ENCODE measurements around the gene ADRA2B. TPM values are rescaled to one million over a fixed set of nuclear protein-coding genes. Genes with fewer than 3 reads are reported as not detected.
A peak's percentile ranks its signal among the peaks of the same experiment; 100 is the strongest.
"Not testable (repeated sequence)": the region's sequence is repeated elsewhere in the genome, so short reads cannot be mapped to it uniquely, and the experiment has no call there.

Gene ADRA2B
- total and polyA plus RNA-seq, 12 donors: 0.95 to 12.9 (median 3.3) TPM

- Histone ChIP-seq H3K4me3 (no peak overlapping the region), H3K9me3 (replicated peaks in 1 of 3) (no peaks in the 10 kb centered on the region), H3K36me3 (replicated peaks in 1 of 2) (no peaks in the 10 kb centered on the region), H3K4me1 (replicated peaks in 1 of 2) (no peaks in the 10 kb centered on the region), H3K27ac (peak overlapping the region in 1 of 5 donors; percentile 2), H3K27me3 (no peaks in the 10 kb centered on the region)
- TF ChIP-seq CTCF (IDR thresholded peaks at IDR 0.05) (no peak), POLR2A (IDR thresholded peaks at IDR 0.05) (no peak)
- intact Hi-C loops (cut with DNase I): no loop called here
- DNase-seq: no peak
- 81 to 94% (median 92%) methylated on average over 2 to 5 of the region's 5 CpGs for WGBS, 4 donors
Measured at GRCh38 chr2:96163415-96163767, 47.0 kb upstream of the ADRA2B start.

- Histone ChIP-seq H3K27me3 (no peaks in the 10 kb centered on the region), H3K36me3 (replicated peaks in 1 of 2) (no peaks in the 10 kb centered on the region), H3K9me3 (replicated peaks in 1 of 3) (no peaks in the 10 kb centered on the region), H3K4me1 (replicated peaks in 1 of 2) (no peaks in the 10 kb centered on the region), H3K4me3 (no peak overlapping the region), H3K27ac (no peak overlapping the region)
- WGBS, 4 donors: 70 to 85% (median 76%) methylated on average over 5 of the region's 5 CpGs
- TF ChIP-seq POLR2A (IDR thresholded peaks at IDR 0.05) (no peak), CTCF (IDR thresholded peaks at IDR 0.05) (no peak)
- DNase-seq: no peak
- intact Hi-C loops (cut with DNase I): no loop called here
Measured at GRCh38 chr2:96161898-96162297, 45.5 kb upstream of the ADRA2B start.

- H3K4me1 ChIP-seq (replicated peaks in 1 of 2); DNase-seq; intact Hi-C loops (cut with DNase I); H3K4me3 ChIP-seq; H3K36me3 ChIP-seq (replicated peaks in 1 of 2); H3K27ac ChIP-seq; H3K9me3 ChIP-seq (replicated peaks in 1 of 3); H3K27me3 ChIP-seq: not testable (repeated sequence)
- 87 to 94% (median 92%) methylated on average over 5 of the region's 5 CpGs for WGBS, 4 donors
Measured at GRCh38 chr2:96160366-96160765, 44.0 kb upstream of the ADRA2B start.

DNA sequence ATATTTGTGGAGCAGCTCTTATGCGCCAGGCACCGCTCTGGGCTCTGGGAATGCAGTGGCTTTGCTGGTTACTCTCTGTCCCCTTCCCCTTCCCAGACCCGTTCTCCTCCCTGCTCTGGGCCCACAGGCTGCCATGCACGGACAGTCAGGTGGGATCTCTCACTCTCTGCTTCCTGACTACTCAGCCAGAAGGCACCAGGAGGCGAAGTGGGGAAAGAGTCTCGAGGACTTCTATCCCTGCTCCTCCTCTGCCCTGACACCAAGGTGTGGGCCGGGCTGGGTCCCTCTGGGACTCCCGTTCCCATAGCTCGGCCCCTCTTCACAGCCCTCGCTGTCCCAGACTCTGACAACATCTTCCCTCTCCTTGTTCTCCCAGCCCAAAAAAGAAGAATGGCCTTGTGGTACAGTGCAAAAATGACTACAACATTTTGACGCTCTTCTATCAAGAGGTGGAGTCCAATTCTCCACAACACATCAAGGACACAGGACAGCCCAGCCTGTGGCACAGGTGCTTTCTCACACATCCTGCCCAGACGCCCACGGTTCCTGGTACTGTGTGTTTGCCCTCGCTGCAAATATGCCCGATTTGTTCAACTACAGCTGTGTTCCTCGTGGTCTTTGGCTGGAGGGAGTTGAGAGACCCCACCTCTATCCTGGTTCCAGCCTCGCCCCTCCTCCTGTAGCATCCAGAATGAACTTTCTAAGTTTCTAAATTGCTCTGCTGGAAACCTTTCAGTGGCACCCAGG, 42.9 kb upstream of the ADRA2B start:
- intact Hi-C loops (cut with DNase I): no loop called here
- no peak for DNase-seq
- WGBS, 4 donors: 82 to 90% (median 89%) methylated on average over 17 of the region's 17 CpGs
- Histone ChIP-seq H3K4me1 (replicated peaks in 1 of 2) (no peaks in the 10 kb centered on the region), H3K4me3 (no peak overlapping the region), H3K27me3 (no peaks in the 10 kb centered on the region), H3K27ac (no peak overlapping the region), H3K36me3 (replicated peaks in 1 of 2) (no peaks in the 10 kb centered on the region), H3K9me3 (replicated peaks in 1 of 3) (no peaks in the 10 kb centered on the region)
- no peak for TF ChIP-seq POLR2A (IDR thresholded peaks at IDR 0.05)
- TF ChIP-seq CTCF (IDR thresholded peaks at IDR 0.05): no peak

DNA sequence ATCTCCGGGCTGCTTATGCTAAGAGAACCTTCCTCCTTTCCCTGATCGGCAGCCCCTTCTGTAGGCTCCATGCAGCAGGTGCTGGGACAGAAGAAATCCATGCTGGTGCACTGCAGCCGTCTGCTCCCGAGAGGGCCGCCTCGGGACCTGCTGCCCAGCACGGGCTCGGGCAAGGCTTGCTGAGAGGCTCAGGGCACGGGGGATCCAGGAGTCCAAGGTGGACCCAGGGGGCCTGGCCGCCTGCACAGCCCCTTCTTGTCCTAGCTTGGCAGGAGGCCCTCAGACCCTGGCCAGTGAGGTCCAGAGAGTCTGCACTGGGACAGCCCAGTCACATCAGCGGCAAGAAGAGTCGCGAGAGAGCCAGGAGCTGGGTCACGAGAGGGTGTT, 42.2 kb upstream of the ADRA2B start:
- H3K27me3 ChIP-seq: no peaks in the 10 kb centered on the region
- no peak for DNase-seq
- H3K36me3 ChIP-seq (replicated peaks in 1 of 2): no peaks in the 10 kb centered on the region
- 70 to 90% (median 84%) methylated on average over 5 to 14 of the region's 14 CpGs for WGBS, 4 donors
- intact Hi-C loops (cut with DNase I): no loop called here
- no peak overlapping the region for H3K27ac ChIP-seq
- TF ChIP-seq CTCF (IDR thresholded peaks at IDR 0.05) (no peak), POLR2A (IDR thresholded peaks at IDR 0.05) (no peak)
- no peaks in the 10 kb centered on the region for H3K9me3 ChIP-seq (replicated peaks in 1 of 3)
- no peaks in the 10 kb centered on the region for H3K4me1 ChIP-seq (replicated peaks in 1 of 2)
- no peak overlapping the region for H3K4me3 ChIP-seq
